IMR-90 (cell line): ENCODE data around the gene HAGH.
A peak's percentile ranks its signal among the peaks of the same experiment; 100 is the strongest.

Experiments
- CTCF ChIP-seq: conservative IDR thresholded peaks from 2 replicates; pipeline ENCODE4 v1.5.1; 2012; ENCODE audit warnings: mild to moderate bottlenecking, low read depth, low read length, improper control_type of control experiment
- POLR2A ChIP-seq: IDR thresholded peaks from 2 replicates; pipeline ENCODE4 v1.6.1; 2012; ENCODE audit warnings: mild to moderate bottlenecking, low read depth, low read length

GRCh38 chr16:1863681-1864460 is 37.2 kb upstream of the HAGH start:
- TF ChIP-seq POLR2A (no peak), CTCF (peak; percentile 60)
